ENCODE data around the gene GINS2. TPM values are rescaled to one million over a fixed set of nuclear protein-coding genes. Genes with fewer than 3 reads are reported as not detected.

The GINS2 gene
- total and polyA plus RNA-seq, 2 experiments from 2014 or later, result 40.5 to 44.4 TPM

DNA sequence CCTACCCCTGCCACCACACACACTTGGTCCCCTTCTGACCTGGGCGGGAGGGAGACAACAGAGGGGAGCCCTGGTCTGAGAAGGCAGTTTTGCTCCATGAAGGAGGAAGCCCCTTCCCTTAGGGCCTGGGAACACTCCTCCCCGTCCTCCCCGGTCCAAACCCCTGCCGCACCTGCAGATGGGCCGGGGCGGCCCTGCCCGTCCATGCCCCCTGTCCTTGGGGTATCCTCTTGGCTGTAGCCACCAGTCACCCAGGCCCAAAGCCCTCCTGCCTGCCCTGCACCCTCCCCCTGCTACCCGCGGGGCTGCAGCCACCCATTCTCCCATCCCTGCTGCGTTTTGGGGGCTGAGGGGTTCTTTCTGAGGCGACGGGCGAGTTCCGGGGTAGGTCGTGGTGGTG lies 41.8 kb downstream of the GINS2 start:
- Mint-ChIP-seq H3K27me3 (ENCODE audit: insufficient read depth, low read depth, poor library complexity) (peaks cover 15% of the 10 kb centered on the region), H3K36me3 (ENCODE audit: low read depth) (peaks cover 8% of the 10 kb centered on the region), H3K27ac (no peak overlapping the region), H3K4me3 (no peak overlapping the region), H3K9me3 (no peaks in the 10 kb centered on the region), H3K4me1 (peaks cover 5% of the 10 kb centered on the region; the same call in 2 of the 3 replicates)
- H2AFZ ChIP-seq, result no peak overlapping the region
- no peak for DNase-seq (ENCODE audit: low spot score)
- no peak overlapping the region for H3K4me3 ChIP-seq
- no peak overlapping the region for H3K4me2 ChIP-seq
- H3F3A ChIP-seq (replicated peaks; ENCODE audit: low read depth), result peaks cover 5% of the 10 kb centered on the region; the same call in 1 of the 2 replicates
- H3K4me1 ChIP-seq (ENCODE audit: insufficient read depth), result no peaks in the 10 kb centered on the region
- H3K36me3 ChIP-seq (ENCODE audit: insufficient read depth), result no peaks in the 10 kb centered on the region
- ATAC-seq, result no peak
- no peaks in the 10 kb centered on the region for H3K27me3 ChIP-seq (ENCODE audit: insufficient read depth)
- H4K20me1 ChIP-seq (replicated peaks; ENCODE audit: insufficient read depth), result peaks cover 28% of the 10 kb centered on the region
- TF ChIP-seq EZH2phosphoT487 (IDR thresholded peaks at IDR 0.05; ENCODE audit: unreplicated experiment) (no peak), POLR2AphosphoS5 (IDR thresholded peaks at IDR 0.05; ENCODE audit: low read depth) (no peak), ZNF331 (CRISPR knock-in tag; IDR thresholded peaks at IDR 0.05; ENCODE audit: low read depth) (no peak), JUNB (IDR thresholded peaks at IDR 0.05; ENCODE audit: unreplicated experiment) (no peak), EZH2 (IDR thresholded peaks at IDR 0.05; ENCODE audit: low read depth, unreplicated experiment) (no peak)
- TF ChIP-seq, protein P1, sequence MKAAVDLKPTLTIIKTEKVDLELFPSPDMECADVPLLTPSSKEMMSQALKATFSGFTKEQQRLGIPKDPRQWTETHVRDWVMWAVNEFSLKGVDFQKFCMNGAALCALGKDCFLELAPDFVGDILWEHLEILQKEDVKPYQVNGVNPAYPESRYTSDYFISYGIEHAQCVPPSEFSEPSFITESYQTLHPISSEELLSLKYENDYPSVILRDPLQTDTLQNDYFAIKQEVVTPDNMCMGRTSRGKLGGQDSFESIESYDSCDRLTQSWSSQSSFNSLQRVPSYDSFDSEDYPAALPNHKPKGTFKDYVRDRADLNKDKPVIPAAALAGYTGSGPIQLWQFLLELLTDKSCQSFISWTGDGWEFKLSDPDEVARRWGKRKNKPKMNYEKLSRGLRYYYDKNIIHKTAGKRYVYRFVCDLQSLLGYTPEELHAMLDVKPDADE (IDR thresholded peaks at IDR 0.05), result no peak
- TF ChIP-seq, protein P2, sequence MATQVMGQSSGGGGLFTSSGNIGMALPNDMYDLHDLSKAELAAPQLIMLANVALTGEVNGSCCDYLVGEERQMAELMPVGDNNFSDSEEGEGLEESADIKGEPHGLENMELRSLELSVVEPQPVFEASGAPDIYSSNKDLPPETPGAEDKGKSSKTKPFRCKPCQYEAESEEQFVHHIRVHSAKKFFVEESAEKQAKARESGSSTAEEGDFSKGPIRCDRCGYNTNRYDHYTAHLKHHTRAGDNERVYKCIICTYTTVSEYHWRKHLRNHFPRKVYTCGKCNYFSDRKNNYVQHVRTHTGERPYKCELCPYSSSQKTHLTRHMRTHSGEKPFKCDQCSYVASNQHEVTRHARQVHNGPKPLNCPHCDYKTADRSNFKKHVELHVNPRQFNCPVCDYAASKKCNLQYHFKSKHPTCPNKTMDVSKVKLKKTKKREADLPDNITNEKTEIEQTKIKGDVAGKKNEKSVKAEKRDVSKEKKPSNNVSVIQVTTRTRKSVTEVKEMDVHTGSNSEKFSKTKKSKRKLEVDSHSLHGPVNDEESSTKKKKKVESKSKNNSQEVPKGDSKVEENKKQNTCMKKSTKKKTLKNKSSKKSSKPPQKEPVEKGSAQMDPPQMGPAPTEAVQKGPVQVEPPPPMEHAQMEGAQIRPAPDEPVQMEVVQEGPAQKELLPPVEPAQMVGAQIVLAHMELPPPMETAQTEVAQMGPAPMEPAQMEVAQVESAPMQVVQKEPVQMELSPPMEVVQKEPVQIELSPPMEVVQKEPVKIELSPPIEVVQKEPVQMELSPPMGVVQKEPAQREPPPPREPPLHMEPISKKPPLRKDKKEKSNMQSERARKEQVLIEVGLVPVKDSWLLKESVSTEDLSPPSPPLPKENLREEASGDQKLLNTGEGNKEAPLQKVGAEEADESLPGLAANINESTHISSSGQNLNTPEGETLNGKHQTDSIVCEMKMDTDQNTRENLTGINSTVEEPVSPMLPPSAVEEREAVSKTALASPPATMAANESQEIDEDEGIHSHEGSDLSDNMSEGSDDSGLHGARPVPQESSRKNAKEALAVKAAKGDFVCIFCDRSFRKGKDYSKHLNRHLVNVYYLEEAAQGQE (IDR thresholded peaks at IDR 0.05; ENCODE audit: unreplicated experiment), result no peak
- H3K9me2 ChIP-seq (ENCODE audit: insufficient read depth), result no peaks in the 10 kb centered on the region
- H3K79me2 ChIP-seq (replicated peaks; ENCODE audit: insufficient read depth), result peaks cover 51% of the 10 kb centered on the region
- H3K27ac ChIP-seq (ENCODE audit: low read depth), result no peak overlapping the region

DNA sequence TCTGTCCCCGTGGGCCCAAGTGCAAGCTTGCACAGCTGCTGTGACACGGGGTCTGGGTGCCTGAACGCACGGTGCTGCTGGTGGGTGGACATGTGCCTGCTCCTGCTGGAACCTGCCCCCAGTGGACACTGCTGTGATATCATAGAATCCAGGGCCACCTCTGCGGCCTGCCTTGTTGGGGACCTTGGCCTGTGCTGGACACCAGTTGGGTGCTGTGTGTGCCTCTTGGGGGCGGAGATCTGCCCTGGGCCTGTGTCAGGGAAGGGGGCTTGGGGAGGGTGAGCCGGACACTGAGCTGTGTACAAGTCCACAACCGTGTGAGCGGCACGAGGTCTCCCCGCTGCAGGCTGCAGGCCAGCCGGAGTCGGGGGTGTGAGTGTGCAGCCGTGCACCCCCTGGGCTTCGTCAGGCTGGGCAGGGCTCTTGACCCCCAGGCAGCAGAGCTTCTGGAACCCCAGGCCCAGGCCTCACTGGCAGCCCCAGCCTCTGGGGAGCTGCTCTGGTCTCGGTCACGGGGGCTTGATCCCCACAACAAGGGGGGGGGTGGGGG lies 42.3 kb downstream of the GINS2 start:
- Mint-ChIP-seq H3K36me3 (ENCODE audit: low read depth) (peaks cover 7% of the 10 kb centered on the region), H3K27me3 (ENCODE audit: insufficient read depth, low read depth, poor library complexity) (peaks cover 13% of the 10 kb centered on the region), H3K4me1 (peaks cover 5% of the 10 kb centered on the region; the same call in 2 of the 3 replicates), H3K27ac (no peak overlapping the region), H3K4me3 (no peak overlapping the region), H3K9me3 (no peaks in the 10 kb centered on the region)
- no peaks in the 10 kb centered on the region for H3K4me1 ChIP-seq (ENCODE audit: insufficient read depth)
- no peaks in the 10 kb centered on the region for H3K36me3 ChIP-seq (ENCODE audit: insufficient read depth)
- H2AFZ ChIP-seq, result no peak overlapping the region
- H3K27ac ChIP-seq (ENCODE audit: low read depth), result no peak overlapping the region
- peaks cover 53% of the 10 kb centered on the region for H3K79me2 ChIP-seq (replicated peaks; ENCODE audit: insufficient read depth)
- DNase-seq (ENCODE audit: low spot score) (no peak), ATAC-seq (no peak)
- peaks cover 5% of the 10 kb centered on the region; the same call in 1 of the 2 replicates for H3F3A ChIP-seq (replicated peaks; ENCODE audit: low read depth)
- peaks cover 28% of the 10 kb centered on the region for H4K20me1 ChIP-seq (replicated peaks; ENCODE audit: insufficient read depth)
- no peaks in the 10 kb centered on the region for H3K9me2 ChIP-seq (ENCODE audit: insufficient read depth)
- no peak overlapping the region for H3K4me3 ChIP-seq
- H3K4me2 ChIP-seq, result no peak overlapping the region
- no peaks in the 10 kb centered on the region for H3K27me3 ChIP-seq (ENCODE audit: insufficient read depth)
- TF ChIP-seq, protein P2 (IDR thresholded peaks at IDR 0.05; ENCODE audit: unreplicated experiment), result no peak
- TF ChIP-seq EZH2 (IDR thresholded peaks at IDR 0.05; ENCODE audit: low read depth, unreplicated experiment) (no peak), STAT1 (IDR thresholded peaks at IDR 0.05; ENCODE audit: unreplicated experiment) (no peak), CTCF (conservative IDR thresholded peaks at IDR 0.05; ENCODE audit: low read depth in 2 of 2) (no peak), JUNB (IDR thresholded peaks at IDR 0.05; ENCODE audit: unreplicated experiment) (no peak)
